Measurements from ENCODE around the gene ACSF3. TPM values are rescaled to one million over a fixed set of nuclear protein-coding genes. Genes with fewer than 3 reads are reported as not detected.
"Not testable (repeated sequence)": the region's sequence is repeated elsewhere in the genome, so short reads cannot be mapped to it uniquely, and the experiment has no call there.

The ACSF3 gene
- total RNA-seq, 1 donor from 2014 or later, result 36.6 TPM

- no peak for DNase-seq (ENCODE audit: low spot score)
These were observed 37.6 kb upstream of the ACSF3 start for GRCh38 chr16:89055894-89056555.

DNA sequence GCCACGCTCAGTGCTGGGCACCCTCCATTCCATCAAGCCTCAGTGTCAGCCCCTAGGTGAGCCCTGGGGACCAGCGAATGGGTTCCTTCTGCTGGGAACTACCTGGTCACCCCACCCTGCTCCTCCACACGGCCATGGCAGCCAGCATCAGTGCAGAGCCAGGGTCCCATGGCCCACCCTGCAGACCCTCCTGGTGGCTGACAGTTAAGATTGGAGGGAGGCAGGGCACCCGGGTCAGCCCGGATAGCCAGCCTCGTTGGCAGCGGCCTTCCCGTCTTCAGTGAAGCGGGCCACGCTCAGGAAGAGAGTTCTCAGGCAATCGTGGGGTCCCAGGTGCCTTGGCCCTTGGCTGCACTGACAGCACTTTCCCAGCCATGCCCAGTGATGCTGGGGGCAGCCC, 37.1 kb upstream of the ACSF3 start:
- DNase-seq (ENCODE audit: low spot score), result no peak

GRCh38 chr16:89057738-89058137, 35.9 kb upstream of the ACSF3 start:
- no peak for DNase-seq (ENCODE audit: low spot score)

DNA sequence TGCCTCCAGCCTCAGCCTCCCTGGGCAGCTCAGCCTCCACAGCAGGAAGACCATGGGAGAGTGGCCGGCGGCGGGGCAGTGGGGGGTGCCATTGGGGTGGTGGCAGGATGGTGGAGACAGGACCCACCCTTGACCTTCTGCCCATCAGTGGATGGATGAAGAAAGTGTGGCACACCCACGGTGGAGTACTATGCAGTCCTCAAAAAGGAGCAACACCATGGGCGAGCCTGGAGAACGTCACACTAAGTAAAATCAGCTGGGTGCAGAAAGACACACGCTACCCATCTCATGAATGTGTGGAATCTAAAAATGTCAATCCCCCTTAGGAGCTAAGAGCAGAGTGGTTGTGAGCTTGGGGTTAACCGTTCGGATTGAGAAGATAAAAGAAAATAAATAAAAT, 34.8 kb upstream of the ACSF3 start:
- DNase-seq (ENCODE audit: low spot score), result no peak

DNA sequence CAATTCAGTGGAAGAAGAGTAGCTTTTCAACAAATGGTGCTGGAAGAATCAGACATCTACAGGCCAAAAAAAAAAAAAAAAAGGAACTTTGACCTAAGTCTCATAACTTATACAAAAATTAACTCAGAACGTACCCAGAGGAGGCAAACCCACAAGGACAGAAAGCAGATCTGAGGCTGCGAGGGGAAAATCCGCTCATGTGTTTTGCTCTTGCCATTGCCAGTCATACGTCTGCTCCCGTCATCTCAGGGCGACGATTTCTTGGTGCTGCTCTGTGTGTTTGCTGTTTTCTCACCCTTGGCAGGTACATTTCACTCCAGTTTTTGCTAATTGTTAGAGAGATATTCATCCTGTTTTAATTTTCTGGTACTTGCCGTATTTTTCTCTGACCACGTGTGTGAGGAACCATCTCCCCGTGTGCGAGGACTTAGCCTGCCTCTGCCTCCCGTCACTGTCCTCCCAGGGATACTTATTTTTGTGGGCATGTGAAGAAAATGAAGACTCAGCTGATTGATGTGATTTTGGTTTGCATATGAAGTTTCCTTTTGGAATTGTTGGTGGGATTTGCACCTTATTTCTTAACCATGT, 33.4 kb upstream of the ACSF3 start:
- DNase-seq (ENCODE audit: low spot score), result no peak

GRCh38 chr16:89061086-89061485, 32.6 kb upstream of the ACSF3 start:
- DNase-seq (ENCODE audit: low spot score), result no peak

DNA sequence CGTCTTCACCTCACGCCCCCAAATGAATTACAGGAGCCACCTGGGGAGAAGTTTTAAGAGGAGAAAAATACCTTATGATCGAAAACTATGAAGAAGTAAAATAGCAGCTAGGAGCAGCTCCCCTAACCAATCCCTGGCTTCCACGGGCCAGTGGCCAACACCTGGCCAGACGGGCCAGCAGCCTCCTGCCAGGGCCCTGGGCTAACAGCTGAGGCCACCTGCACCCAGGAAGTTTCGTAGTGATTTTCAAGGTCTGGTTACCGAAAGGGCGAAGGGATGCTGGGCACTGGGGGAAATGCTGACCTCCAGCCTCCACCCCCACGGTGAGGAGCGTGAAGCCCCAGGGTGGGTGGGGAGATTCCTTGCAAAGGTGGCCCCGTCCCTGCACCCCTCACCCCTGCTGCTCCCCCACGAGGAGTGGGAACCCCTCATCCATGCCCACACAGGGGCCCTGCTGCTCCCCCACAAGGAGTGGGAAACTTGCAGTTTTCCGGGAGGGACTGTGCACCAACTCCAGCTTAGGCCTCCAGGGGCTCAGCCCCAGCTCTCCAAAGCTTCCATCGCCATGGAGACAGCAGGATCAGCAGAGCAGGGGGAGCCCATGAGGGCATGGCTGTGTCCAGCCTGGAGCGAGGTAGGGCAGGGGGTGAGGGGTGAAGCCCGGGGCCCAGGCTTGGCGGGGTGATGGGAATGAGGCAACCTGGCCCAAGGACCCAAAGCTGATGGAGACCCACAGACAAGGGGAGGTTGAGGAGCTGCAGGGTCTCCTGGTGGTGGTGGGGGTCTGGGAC, 31.9 kb upstream of the ACSF3 start:
- DNase-seq (ENCODE audit: low spot score), result no peak

DNA sequence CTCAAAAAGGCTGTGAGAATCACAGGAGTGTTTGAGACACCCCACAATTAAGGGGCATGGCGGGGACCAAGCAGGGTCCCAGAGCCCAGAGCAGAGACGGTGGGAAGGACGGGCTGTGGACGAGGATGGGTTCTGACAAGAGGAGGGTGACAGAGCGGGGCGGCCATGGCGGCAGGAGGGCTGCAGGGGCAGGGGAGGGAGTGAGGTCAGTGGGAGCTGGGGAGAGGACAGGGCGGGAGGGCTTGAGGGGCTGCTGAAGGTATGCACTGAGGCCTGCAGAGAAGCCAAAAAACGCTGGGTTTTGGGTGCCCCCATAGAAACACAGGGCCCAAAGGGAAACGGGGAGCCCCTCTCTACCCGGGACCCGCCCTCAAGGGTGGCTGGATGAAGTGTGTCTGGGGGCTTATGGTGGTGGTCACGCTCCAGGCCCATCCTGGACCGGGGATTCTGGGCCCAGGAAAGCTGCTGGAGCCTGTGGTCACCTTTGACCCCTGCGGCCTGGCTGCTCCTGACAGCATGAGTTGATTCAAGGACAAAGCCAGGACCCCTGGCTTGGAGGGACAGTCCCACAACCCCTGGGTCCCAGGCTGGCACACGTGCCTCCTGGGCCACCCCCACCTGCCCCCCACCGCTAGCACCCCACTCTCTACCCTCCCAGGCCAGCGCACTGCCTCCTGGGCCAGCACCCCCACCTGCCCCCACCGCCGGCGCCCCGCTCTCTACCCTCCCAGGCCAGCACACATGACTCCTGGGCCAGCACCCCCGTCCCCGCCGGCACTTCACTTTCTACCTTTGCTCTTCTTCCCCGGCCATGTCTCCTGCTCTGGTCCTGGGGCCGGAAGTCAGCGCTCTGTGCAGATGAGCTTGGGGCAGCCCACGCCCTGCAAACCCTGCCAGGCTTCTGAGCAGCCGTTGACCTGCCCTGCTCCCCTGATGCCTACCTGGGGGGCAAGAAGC, 31.0 kb upstream of the ACSF3 start:
- DNase-seq (ENCODE audit: low spot score), result no peak

- DNase-seq (ENCODE audit: low spot score), result no peak
These were observed 29.8 kb upstream of the ACSF3 start for GRCh38 chr16:89063768-89064320.

DNA sequence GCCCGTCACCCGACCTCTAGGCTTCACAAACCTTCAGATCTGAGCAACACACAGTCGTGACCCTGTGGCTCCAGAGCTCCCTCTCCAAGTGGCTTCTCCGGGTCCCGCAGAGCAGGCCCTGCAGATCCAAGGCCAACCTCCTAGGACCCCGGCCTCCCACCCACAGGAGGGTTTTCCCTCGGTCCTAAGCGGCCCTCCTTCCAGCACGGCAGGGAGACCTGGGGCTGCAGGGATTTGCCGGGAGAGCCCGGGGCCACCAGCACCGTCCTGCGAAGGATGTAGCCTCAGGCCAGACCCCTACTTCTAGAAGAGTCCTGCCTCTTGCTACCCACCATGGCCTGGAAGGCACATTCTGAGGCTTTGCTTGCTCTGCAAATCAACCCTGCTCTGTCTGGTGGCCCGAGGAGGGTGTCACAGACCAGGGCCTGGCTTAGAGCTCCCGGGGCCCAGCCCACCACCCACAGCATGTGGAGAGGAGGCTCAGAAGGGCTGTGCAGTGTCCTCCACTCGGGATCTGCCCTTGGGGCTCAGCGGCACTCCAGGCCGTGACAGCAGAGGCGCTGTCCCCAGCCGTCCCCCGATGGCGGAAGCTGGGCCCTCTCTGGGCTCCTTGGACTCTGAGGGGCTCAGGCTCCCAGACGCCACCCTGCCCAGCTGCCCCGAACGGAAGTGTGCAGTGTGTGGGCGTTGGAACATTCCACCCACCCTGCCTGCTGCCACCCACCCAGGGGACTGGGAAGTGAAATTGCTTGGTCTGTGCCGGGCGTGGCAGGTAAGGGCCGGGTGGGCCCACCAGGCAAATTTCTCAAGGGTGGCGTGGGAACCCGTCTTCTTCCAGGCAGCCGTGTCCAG, 28.8 kb upstream of the ACSF3 start:
- no peak for DNase-seq (ENCODE audit: low spot score)

DNA sequence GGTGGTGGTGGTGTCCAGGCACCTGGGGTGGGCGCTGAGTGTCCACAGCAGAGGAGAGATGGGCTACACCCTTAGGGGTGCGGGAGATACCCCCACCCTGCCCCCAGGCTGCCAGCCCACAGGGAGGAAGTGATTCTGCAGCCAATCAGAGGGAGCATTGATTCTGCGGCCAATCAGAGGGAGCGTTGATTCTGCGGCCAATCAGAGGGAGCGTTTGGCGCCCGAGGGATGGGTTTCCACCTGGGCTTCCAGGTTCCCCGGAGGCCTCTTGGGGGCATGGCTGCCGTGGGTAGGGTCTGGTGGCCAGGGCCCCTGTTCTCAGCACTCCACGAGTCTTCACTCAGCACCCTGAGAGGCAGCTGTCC, 28.2 kb upstream of the ACSF3 start:
- DNase-seq (ENCODE audit: low spot score), result no peak

GRCh38 chr16:89066721-89067120, 26.9 kb upstream of the ACSF3 start:
- no peak for DNase-seq (ENCODE audit: low spot score)

- peak; percentile 21 for DNase-seq (ENCODE audit: low spot score)
These were observed 25.8 kb upstream of the ACSF3 start for GRCh38 chr16:89067677-89068443.

- DNase-seq (ENCODE audit: low spot score), result not testable (repeated sequence)
These were observed 24.6 kb upstream of the ACSF3 start for GRCh38 chr16:89068814-89069616.

DNA sequence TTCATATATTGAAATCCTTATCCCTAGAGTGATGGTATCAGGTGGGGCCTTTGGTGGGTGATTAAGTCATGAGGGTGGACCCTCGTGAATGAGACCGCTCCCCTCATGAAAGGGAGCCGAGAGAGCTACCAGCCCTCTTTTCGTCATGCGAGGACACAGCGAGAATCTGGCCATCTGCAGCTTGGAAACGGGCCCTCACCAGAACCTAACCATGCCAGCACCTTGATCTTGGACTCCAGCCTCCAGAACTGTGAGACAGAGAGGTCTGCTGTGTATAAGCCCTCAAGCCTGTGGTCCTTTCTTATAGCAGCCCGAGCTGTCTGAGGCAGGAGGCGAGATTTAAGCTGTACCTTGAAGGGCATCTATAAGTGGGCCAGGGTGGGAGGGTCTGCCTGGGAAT, 23.7 kb upstream of the ACSF3 start:
- no peak for DNase-seq (ENCODE audit: low spot score)

GRCh38 chr16:89070590-89070989, 23.1 kb upstream of the ACSF3 start:
- DNase-seq (ENCODE audit: low spot score), result no peak

GRCh38 chr16:89071686-89072547, 21.7 kb upstream of the ACSF3 start:
- peak; percentile 90 for DNase-seq (ENCODE audit: low spot score)

- no peak for DNase-seq (ENCODE audit: low spot score)
These were observed 21.0 kb upstream of the ACSF3 start for GRCh38 chr16:89072548-89073130.

All from umbilical cord (tissue), 2 donors.